Smooth muscle cell (in vitro differentiated cells): ENCODE measurements around the gene LMO7. TPM values are rescaled to one million over a fixed set of nuclear protein-coding genes. Genes with fewer than 3 reads are reported as not detected.

Source experiments
- DNase-seq: peaks from one replicate; lab custom pipeline; 2025; ENCODE audit not compliant: unreplicated experiment; lab: John Stamatoyannopoulos, UW
- H2AFZ ChIP-seq: fragments of 200-600 bp; sonication (generic); 2 replicates; pipeline ENCODE4 v1.6.0; 2016; ENCODE audit warnings: antibody characterized with exemption, low read depth, mild to moderate bottlenecking
- H3F3A ChIP-seq: fragments of 200-600 bp; sonication (generic); 2 replicates; pipeline ENCODE4 v1.6.0; 2017; ENCODE audit warnings: antibody characterized with exemption, low read depth
- H3K27ac ChIP-seq: fragments of 200-600 bp; sonication (generic); 2 replicates; pipeline ENCODE4 v1.5.1; 2016; ENCODE audit warnings: low read depth, mild to moderate bottlenecking
- H3K27me3 ChIP-seq: fragments of 200-600 bp; sonication (generic); 2 replicates; pipeline ENCODE4 v1.6.1; 2016; ENCODE audit warnings: low read depth, mild to moderate bottlenecking
- H3K36me3 ChIP-seq: fragments of 200-600 bp; sonication (generic); 2 replicates; pipeline ENCODE4 v1.5.1; 2016; ENCODE audit warnings: low read depth
- H3K4me1 ChIP-seq: fragments of 200-600 bp; sonication (generic); 2 replicates; pipeline ENCODE4 v1.5.1; 2016; ENCODE audit warnings: low read depth
- H3K4me2 ChIP-seq: fragments of 200-600 bp; sonication (generic); 2 replicates; pipeline ENCODE4 v1.6.0; 2016; ENCODE audit warnings: mild to moderate bottlenecking
- H3K4me3 ChIP-seq: fragments of 200-600 bp; sonication (generic); 2 replicates; pipeline ENCODE4 v1.5.1; 2016; ENCODE audit warnings: mild to moderate bottlenecking
- H3K79me2 ChIP-seq: fragments of 200-600 bp; sonication (generic); 2 replicates; pipeline ENCODE4 v1.6.0; 2016; ENCODE audit warnings: low read depth, mild to moderate bottlenecking
- H3K9ac ChIP-seq: fragments of 200-600 bp; sonication (generic); 2 replicates; pipeline ENCODE4 v1.6.0; 2016; ENCODE audit warnings: low read depth
- H3K9me3 ChIP-seq: fragments of 200-600 bp; sonication (generic); replicated peaks from 2 replicates; pipeline ENCODE4 v1.5.1; 2016; ENCODE audit warnings: low read depth
- H4K20me1 ChIP-seq: fragments of 200-600 bp; sonication (generic); 2 replicates; pipeline ENCODE4 v1.6.0; 2016; ENCODE audit warnings: low read depth
- WGBS: methylation state at CpG from one replicate; pipeline ENCODE4 v1.1.7; 2016; ENCODE audit warnings: low lambda C conversion rate; 5-methylcytosine and 5-hydroxymethylcytosine counted together
- polyA plus RNA-seq: library from polyadenylated mRNA; unstranded; fragments of >200 nt; fragmentation: Nextera tagmentation; extraction: Ambion mirVana; gene quantifications from 2 replicates; pipeline ENCODE4 v1.2.1, GENCODE V29; 2016
- total RNA-seq: library from RNA; depleted of rRNA; stranded (reverse); fragments of >200 nt; gene quantifications from 2 replicates; pipeline ENCODE4 v1.2.3, GENCODE V29; 2014
- TF ChIP-seq, protein P1 (sequence below): fragments of 200-600 bp; sonication (generic); IDR thresholded peaks from 2 replicates; pipeline ENCODE4 v1.5.1; 2017; ENCODE audit warnings: borderline replicate concordance, mild to moderate bottlenecking, antibody characterized with exemption; ENCODE audit not compliant: insufficient read depth, poor library complexity, severe bottlenecking

Gene LMO7
- total and polyA plus RNA-seq, 2 experiments from 2014 or later: 157 to 213 TPM

DNA sequence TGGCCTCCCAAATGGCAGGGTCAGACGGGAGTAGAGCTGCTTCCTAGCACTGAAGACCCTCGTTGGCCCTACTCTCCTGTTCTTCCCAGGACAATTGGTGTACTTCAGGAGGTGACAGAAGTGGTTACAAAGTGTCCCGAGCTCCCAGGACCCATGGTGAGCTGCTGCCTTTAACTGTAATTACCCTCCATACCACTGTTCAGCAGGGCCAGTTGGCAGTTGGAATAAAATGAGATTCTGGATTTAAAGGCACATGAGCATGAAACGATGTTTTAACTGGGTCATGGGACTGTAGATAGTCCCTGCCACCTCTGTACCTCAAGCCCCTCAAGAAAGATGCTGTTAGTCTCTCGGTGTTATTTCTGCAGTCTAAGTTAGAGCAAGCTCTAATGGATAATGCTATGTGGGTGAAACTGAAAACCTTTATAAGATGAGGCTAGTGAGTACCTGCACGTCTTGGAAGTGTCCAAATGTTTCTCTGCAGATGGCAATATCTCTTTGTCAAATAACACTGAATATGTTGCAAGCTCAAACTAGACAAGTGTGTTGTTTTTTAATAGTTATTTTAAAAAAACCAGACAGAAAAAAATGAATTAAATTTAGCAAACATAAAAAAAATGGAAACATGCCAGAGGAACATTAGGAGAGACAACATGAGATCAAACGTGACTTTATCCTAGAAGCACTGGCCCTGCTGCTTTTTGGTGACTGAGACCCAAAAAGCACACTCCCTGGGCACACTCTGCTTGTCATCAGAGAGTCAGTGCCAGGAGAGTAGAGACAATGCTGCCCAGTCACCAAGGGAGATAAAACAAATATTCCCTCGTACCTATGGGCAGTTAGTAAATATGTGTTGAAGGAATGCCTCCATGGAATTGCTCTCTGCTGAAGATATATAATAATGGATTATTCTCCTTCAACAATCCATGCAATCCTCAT is 266.3 kb downstream of the LMO7 start:
- Histone ChIP-seq H3F3A (no peaks in the 10 kb centered on the region), H2AFZ (no peak overlapping the region), H3K9ac (no peak overlapping the region), H3K27ac (no peak overlapping the region), H3K4me3 (no peak overlapping the region), H3K36me3 (no peaks in the 10 kb centered on the region), H4K20me1 (no peaks in the 10 kb centered on the region), H3K4me2 (no peak overlapping the region), H3K79me2 (no peaks in the 10 kb centered on the region), H3K4me1 (no peaks in the 10 kb centered on the region), H3K27me3 (no peaks in the 10 kb centered on the region), H3K9me3 (no peaks in the 10 kb centered on the region)
- TF ChIP-seq, protein P1, sequence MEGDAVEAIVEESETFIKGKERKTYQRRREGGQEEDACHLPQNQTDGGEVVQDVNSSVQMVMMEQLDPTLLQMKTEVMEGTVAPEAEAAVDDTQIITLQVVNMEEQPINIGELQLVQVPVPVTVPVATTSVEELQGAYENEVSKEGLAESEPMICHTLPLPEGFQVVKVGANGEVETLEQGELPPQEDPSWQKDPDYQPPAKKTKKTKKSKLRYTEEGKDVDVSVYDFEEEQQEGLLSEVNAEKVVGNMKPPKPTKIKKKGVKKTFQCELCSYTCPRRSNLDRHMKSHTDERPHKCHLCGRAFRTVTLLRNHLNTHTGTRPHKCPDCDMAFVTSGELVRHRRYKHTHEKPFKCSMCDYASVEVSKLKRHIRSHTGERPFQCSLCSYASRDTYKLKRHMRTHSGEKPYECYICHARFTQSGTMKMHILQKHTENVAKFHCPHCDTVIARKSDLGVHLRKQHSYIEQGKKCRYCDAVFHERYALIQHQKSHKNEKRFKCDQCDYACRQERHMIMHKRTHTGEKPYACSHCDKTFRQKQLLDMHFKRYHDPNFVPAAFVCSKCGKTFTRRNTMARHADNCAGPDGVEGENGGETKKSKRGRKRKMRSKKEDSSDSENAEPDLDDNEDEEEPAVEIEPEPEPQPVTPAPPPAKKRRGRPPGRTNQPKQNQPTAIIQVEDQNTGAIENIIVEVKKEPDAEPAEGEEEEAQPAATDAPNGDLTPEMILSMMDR: no peak
- DNase-seq: no peak
- WGBS: 90% methylated on average over 8 of the region's 8 CpGs

DNA sequence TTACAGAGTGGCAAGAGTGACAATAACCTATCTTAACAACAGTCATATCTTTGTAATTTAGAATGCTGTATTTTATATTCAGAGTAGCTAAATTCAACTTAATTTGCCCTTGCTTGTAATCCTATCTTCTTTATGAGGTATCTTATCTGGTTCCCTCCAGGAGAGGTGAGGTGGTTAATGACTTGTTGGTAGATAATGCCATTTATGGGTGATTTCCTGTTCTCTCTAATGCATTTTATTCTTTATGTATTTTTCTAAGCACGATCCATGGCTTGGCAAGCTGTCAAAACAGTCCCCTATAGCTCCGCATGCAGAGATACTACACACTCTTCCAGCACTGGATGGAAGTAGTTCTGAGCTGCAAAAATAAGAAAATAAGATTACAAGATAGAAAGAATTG is 267.9 kb downstream of the LMO7 start:
- Histone ChIP-seq H3F3A (no peaks in the 10 kb centered on the region), H3K9ac (no peak overlapping the region), H3K4me3 (no peak overlapping the region), H3K36me3 (no peaks in the 10 kb centered on the region), H3K9me3 (no peaks in the 10 kb centered on the region), H3K79me2 (no peaks in the 10 kb centered on the region), H4K20me1 (no peaks in the 10 kb centered on the region), H3K27me3 (no peaks in the 10 kb centered on the region), H3K27ac (no peak overlapping the region), H2AFZ (no peak overlapping the region), H3K4me2 (no peak overlapping the region), H3K4me1 (no peaks in the 10 kb centered on the region)
- 53% methylated on average over 2 of the region's 2 CpGs for WGBS
- no peak for DNase-seq
- TF ChIP-seq, protein P1: no peak

DNA sequence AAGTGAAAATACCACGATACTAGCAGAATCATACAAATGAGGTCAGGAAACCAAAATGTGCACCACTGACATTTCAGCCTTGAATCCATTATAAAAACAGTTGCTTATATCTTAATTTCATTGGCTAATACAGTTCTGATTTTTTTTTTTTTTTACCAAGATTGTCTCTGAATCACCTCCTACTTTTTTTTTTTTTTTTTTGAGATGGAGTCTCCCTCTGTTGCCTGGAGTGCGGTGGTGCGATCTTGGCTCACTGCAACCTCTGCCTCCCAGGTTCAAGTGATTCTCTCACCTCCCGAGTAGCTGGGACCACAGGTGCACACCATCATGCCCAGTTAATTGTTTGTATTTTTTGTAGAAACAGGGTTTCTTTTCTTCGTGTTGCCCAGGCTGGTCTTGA is 270.2 kb downstream of the LMO7 start:
- no peaks in the 10 kb centered on the region for H3K36me3 ChIP-seq
- H3K9ac ChIP-seq: no peak overlapping the region
- no peak overlapping the region for H3K27ac ChIP-seq
- DNase-seq: no peak
- H3K4me1 ChIP-seq: no peaks in the 10 kb centered on the region
- H2AFZ ChIP-seq: no peak overlapping the region
- TF ChIP-seq, protein P1: no peak
- H3K79me2 ChIP-seq: no peaks in the 10 kb centered on the region
- no peak overlapping the region for H3K4me2 ChIP-seq
- no peak overlapping the region for H3K4me3 ChIP-seq
- no peaks in the 10 kb centered on the region for H3K9me3 ChIP-seq
- H4K20me1 ChIP-seq: no peaks in the 10 kb centered on the region
- peaks cover 5% of the 10 kb centered on the region for H3F3A ChIP-seq
- 96% methylated on average over 5 of the region's 5 CpGs for WGBS
- no peaks in the 10 kb centered on the region for H3K27me3 ChIP-seq

DNA sequence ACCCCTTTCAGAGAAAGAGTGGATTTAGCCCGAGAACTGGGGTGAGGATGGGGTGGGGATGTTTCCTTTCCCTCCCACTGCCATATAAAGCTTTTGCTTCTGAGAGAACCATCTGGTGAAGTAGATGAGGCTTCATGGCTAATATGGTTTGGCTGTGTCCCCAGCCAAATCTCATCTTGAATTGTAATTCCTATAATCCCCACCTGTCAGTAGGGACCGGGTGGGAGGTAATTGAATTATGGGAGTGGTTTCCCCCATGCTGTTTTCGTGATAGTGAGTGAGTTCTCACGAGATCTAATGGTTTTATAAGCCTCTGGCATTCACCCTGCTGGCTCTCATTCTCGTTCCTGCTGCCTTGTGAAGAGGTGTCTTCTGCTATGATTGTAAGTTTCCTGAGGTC is 270.9 kb downstream of the LMO7 start:
- H3K4me2 ChIP-seq: no peak overlapping the region
- no peak overlapping the region for H3K27ac ChIP-seq
- H3K79me2 ChIP-seq: no peaks in the 10 kb centered on the region
- no peaks in the 10 kb centered on the region for H3K4me1 ChIP-seq
- WGBS: 60% methylated on average over 5 of the region's 5 CpGs
- H3K9ac ChIP-seq: no peak overlapping the region
- TF ChIP-seq, protein P1: no peak
- H3K4me3 ChIP-seq: no peak overlapping the region
- no peaks in the 10 kb centered on the region for H3K9me3 ChIP-seq
- DNase-seq: no peak
- no peaks in the 10 kb centered on the region for H3K36me3 ChIP-seq
- no peaks in the 10 kb centered on the region for H4K20me1 ChIP-seq
- peaks cover 5% of the 10 kb centered on the region for H3F3A ChIP-seq
- H3K27me3 ChIP-seq: no peaks in the 10 kb centered on the region
- H2AFZ ChIP-seq: no peak overlapping the region
